PC-3 (cell line): ENCODE measurements around the gene ADARB2. TPM values are rescaled to one million over a fixed set of nuclear protein-coding genes. Genes with fewer than 3 reads are reported as not detected.

Experiments
- ATAC-seq: fragments of 200-7000 bp; cut with Tn5 transposase; 2 replicates; pipeline ENCODE4 v1.9.1; 2020; ENCODE audit warnings: mild to moderate bottlenecking, moderate library complexity
- BruUV-seq: library from RNA; stranded (reverse); fragments of 400-500 nt; replicated peaks from 2 replicates; lab custom pipeline; 2021; lab: Mats Ljungman, UMichigan
- CTCF ChIA-PET: fragments of 300-600 bp; sonication (Branson Sonifier 250); formaldehyde crosslinking; loops from one replicate; lab custom pipeline; 2022; ENCODE audit warnings: antibody characterized with exemption; lab: Charles Lee
- POLR2A ChIA-PET: fragments of 300-600 bp; sonication (Branson Sonifier 250); formaldehyde crosslinking; loops from one replicate; lab custom pipeline; 2022; ENCODE audit warnings: antibody characterized with exemption; ENCODE audit not compliant: unreplicated experiment; lab: Charles Lee
- DNase-seq: peaks from one replicate; pipeline ENCODE4 v3.0.0-alpha.2; 2015
- H2AFZ ChIP-seq: fragments of 300-600 bp; sonication (generic); 2 replicates; pipeline ENCODE4 v1.6.0; 2016; ENCODE audit warnings: antibody characterized with exemption, low read length
- H3F3A ChIP-seq: fragments of 300-600 bp; sonication (generic); one replicate; pipeline ENCODE4 v1.6.0; 2017; ENCODE audit warnings: antibody characterized with exemption, low read length, control low read depth, mild to moderate bottlenecking; ENCODE audit not compliant: unreplicated experiment
- H3K27ac ChIP-seq: fragments of 300-600 bp; sonication (generic); 2 replicates; pipeline ENCODE4 v1.5.1; 2016; ENCODE audit warnings: mild to moderate bottlenecking, low read length
- H3K27me3 ChIP-seq: fragments of 300-600 bp; sonication (generic); 2 replicates; pipeline ENCODE4 v1.6.1; 2016; ENCODE audit warnings: low read length, mixed read lengths
- H3K36me3 ChIP-seq: fragments of 300-600 bp; sonication (generic); 2 replicates; pipeline ENCODE4 v1.6.1; 2016; ENCODE audit warnings: low read depth, mixed run types, low read length, mixed read lengths
- H3K4me1 ChIP-seq: fragments of 300-600 bp; sonication (generic); 2 replicates; pipeline ENCODE4 v1.5.1; 2016; ENCODE audit warnings: low read length; ENCODE audit not compliant: insufficient read depth
- H3K4me2 ChIP-seq: fragments of 300-600 bp; sonication (generic); 2 replicates; pipeline ENCODE4 v1.6.0; 2016; ENCODE audit warnings: low read length
- H3K4me3 ChIP-seq: fragments of 300-600 bp; sonication (generic); 2 replicates; pipeline ENCODE4 v1.5.1; 2016; ENCODE audit warnings: mild to moderate bottlenecking, low read length, mixed read lengths
- H3K79me2 ChIP-seq: fragments of 300-600 bp; sonication (generic); 2 replicates; pipeline ENCODE4 v1.6.1; 2017; ENCODE audit warnings: low read length, mixed read lengths
- H3K9ac ChIP-seq: fragments of 300-600 bp; sonication (generic); 2 replicates; pipeline ENCODE4 v1.6.0; 2016; ENCODE audit warnings: mild to moderate bottlenecking, low read length
- H3K9me2 ChIP-seq: fragments of 300-600 bp; sonication (generic); replicated peaks from 2 replicates; pipeline ENCODE4 v1.6.1; 2016; ENCODE audit warnings: mixed run types, low read length, mixed read lengths
- H3K9me3 ChIP-seq: fragments of 300-600 bp; sonication (generic); 2 replicates; pipeline ENCODE4 v1.6.1; 2016; ENCODE audit warnings: low read length, mixed read lengths
- H4K20me1 ChIP-seq: fragments of 300-600 bp; sonication (generic); 2 replicates; pipeline ENCODE4 v1.6.1; 2016; ENCODE audit warnings: low read length, mixed read lengths
- CTCF ChIP-seq: fragments of 300-600 bp; sonication (generic); conservative IDR thresholded peaks from 2 replicates; pipeline ENCODE4 v1.5.1; 2017; ENCODE audit warnings: antibody characterized with exemption, low read depth, mild to moderate bottlenecking, low read length
- EZH2 ChIP-seq: fragments of 300-600 bp; sonication (generic); IDR thresholded peaks from one replicate; pipeline ENCODE4 v1.6.1; 2017; ENCODE audit warnings: antibody characterized with exemption, mild to moderate bottlenecking, low read length; ENCODE audit not compliant: unreplicated experiment
- EZH2phosphoT487 ChIP-seq: fragments of 300-600 bp; sonication (generic); IDR thresholded peaks from 2 replicates; pipeline ENCODE4 v1.6.1; 2018; ENCODE audit warnings: mild to moderate bottlenecking, antibody characterized with exemption, low read length, borderline replicate concordance
- intact Hi-C: fragments of 100-400 bp; cut with micrococcal nuclease; formaldehyde crosslinking; loops from 2 replicates; pipeline ENCODE4 v1.9.0; 2023
- total RNA-seq: library from RNA; depleted of rRNA; stranded (reverse); fragments of >200 nt; gene quantifications from 2 replicates; pipeline ENCODE4 v1.2.3, GENCODE V29; 2014

Gene ADARB2
- total RNA-seq, 1 experiment from 2014 or later = not detected

GRCh38 chr10:1660815-1661214, 76.5 kb downstream of the ADARB2 start:
- Histone ChIP-seq H4K20me1 (no peaks in the 10 kb centered on the region), H3K36me3 (no peaks in the 10 kb centered on the region), H3K4me2 (no peak overlapping the region), H3K27me3 (no peaks in the 10 kb centered on the region), H3F3A (no peaks in the 10 kb centered on the region), H3K4me1 (no peaks in the 10 kb centered on the region), H3K9me2 (no peaks in the 10 kb centered on the region), H3K4me3 (no peak overlapping the region), H3K9ac (no peak overlapping the region), H2AFZ (no peak overlapping the region), H3K79me2 (no peaks in the 10 kb centered on the region), H3K9me3 (no peaks in the 10 kb centered on the region), H3K27ac (no peak overlapping the region)
- no peak for DNase-seq
- TF ChIP-seq EZH2phosphoT487 (no peak), CTCF (no peak), EZH2 (no peak)
- ATAC-seq = no peak
- BruUV-seq = no TSS peak
- ChIA-PET CTCF (no interaction called here), POLR2A (no interaction called here)
- intact Hi-C loops = no loop called here

GRCh38 chr10:1660386-1660785, 76.9 kb downstream of the ADARB2 start:
- TF ChIP-seq EZH2 (no peak), CTCF (no peak), EZH2phosphoT487 (no peak)
- ATAC-seq = no peak
- H3K4me1 ChIP-seq = no peaks in the 10 kb centered on the region

GRCh38 chr10:1659221-1659791, 78.0 kb downstream of the ADARB2 start:
- Histone ChIP-seq H3F3A (no peaks in the 10 kb centered on the region), H3K79me2 (no peaks in the 10 kb centered on the region), H3K27ac (no peak overlapping the region), H3K4me1 (no peaks in the 10 kb centered on the region), H3K27me3 (no peaks in the 10 kb centered on the region), H3K4me3 (no peak overlapping the region), H3K36me3 (no peaks in the 10 kb centered on the region), H4K20me1 (no peaks in the 10 kb centered on the region), H3K4me2 (no peak overlapping the region), H3K9ac (no peak overlapping the region), H3K9me3 (no peaks in the 10 kb centered on the region), H2AFZ (no peak overlapping the region), H3K9me2 (no peaks in the 10 kb centered on the region)
- ATAC-seq (no peak), DNase-seq (no peak)
- BruUV-seq = no TSS peak
- intact Hi-C loops = no loop called here
- TF ChIP-seq EZH2phosphoT487 = no peak
- TF ChIP-seq CTCF = no peak
- no peak for TF ChIP-seq EZH2
- POLR2A ChIA-PET = no interaction called here
- CTCF ChIA-PET = no interaction called here

More at GRCh38 chr10:1660386-1660785, 76.9 kb downstream of the ADARB2 start:
- H3K9ac ChIP-seq = no peak overlapping the region
- H3F3A ChIP-seq = no peaks in the 10 kb centered on the region
- no peaks in the 10 kb centered on the region for H4K20me1 ChIP-seq
- no peak overlapping the region for H3K4me3 ChIP-seq
- no peaks in the 10 kb centered on the region for H3K79me2 ChIP-seq
- H3K9me2 ChIP-seq = no peaks in the 10 kb centered on the region
- H3K36me3 ChIP-seq = no peaks in the 10 kb centered on the region
- ChIA-PET CTCF (no interaction called here), POLR2A (no interaction called here)
- no peak overlapping the region for H3K4me2 ChIP-seq
- intact Hi-C loops = no loop called here
- BruUV-seq = no TSS peak
- no peaks in the 10 kb centered on the region for H3K27me3 ChIP-seq
- no peak overlapping the region for H2AFZ ChIP-seq
- no peak overlapping the region for H3K27ac ChIP-seq
- no peak for DNase-seq
- H3K9me3 ChIP-seq = no peaks in the 10 kb centered on the region
